Parathyroid adenoma (tissue), 2 donors: Measurements from ENCODE around the gene ADAMTSL1.

Experiments used
- H2AFZ ChIP-seq: fragments of 300-600 bp; sonication (generic); one replicate; pipeline ENCODE4 v1.7.0; 2017; ENCODE audit warnings: antibody characterized with exemption, mild to moderate bottlenecking
- H3K27ac ChIP-seq: fragments of 300-600 bp; sonication (generic); one replicate; pipeline ENCODE4 v1.7.0; 2017
- H3K27me3 ChIP-seq: fragments of 300-600 bp; sonication (generic); one replicate; pipeline ENCODE4 v1.7.0; 2017; ENCODE audit warnings: low read length; ENCODE audit not compliant: control insufficient read depth, insufficient read depth
- H3K36me3 ChIP-seq: fragments of 300-600 bp; sonication (generic); one replicate; pipeline ENCODE4 v1.7.0; 2017; ENCODE audit warnings: low read length; ENCODE audit not compliant: control insufficient read depth, insufficient read depth
- H3K4me1 ChIP-seq: fragments of 300-600 bp; sonication (generic); one replicate; pipeline ENCODE4 v1.7.0; 2017; ENCODE audit warnings: control low read depth
- H3K4me2 ChIP-seq: fragments of 300-600 bp; sonication (generic); one replicate; pipeline ENCODE4 v1.7.0; 2017; ENCODE audit warnings: low read length
- H3K4me3 ChIP-seq: fragments of 300-600 bp; sonication (generic); one replicate; pipeline ENCODE4 v1.7.0; 2017; ENCODE audit warnings: low read depth, low read length
- H3K79me2 ChIP-seq: fragments of 300-600 bp; sonication (generic); one replicate; pipeline ENCODE4 v1.7.0; 2017; ENCODE audit warnings: control low read depth
- H3K9ac ChIP-seq: fragments of 300-600 bp; sonication (generic); one replicate; pipeline ENCODE4 v1.7.0; 2017; ENCODE audit warnings: mild to moderate bottlenecking
- H3K9me3 ChIP-seq: fragments of 300-600 bp; sonication (generic); one replicate; pipeline ENCODE4 v1.7.0; 2017; ENCODE audit warnings: low read length; ENCODE audit not compliant: control insufficient read depth
- TF ChIP-seq, protein P1 (sequence below): fragments of 300-600 bp; sonication (generic); IDR thresholded peaks from one replicate; pipeline ENCODE4 v1.7.0; 2017; ENCODE audit warnings: antibody characterized with exemption, mild to moderate bottlenecking
- donor health status: primary hyperparathyroidism.

Gene ADAMTSL1

GRCh38 chr9:18516514-18516913, 42.6 kb downstream of the ADAMTSL1 start:
- H3K9ac ChIP-seq, result no peak overlapping the region

DNA sequence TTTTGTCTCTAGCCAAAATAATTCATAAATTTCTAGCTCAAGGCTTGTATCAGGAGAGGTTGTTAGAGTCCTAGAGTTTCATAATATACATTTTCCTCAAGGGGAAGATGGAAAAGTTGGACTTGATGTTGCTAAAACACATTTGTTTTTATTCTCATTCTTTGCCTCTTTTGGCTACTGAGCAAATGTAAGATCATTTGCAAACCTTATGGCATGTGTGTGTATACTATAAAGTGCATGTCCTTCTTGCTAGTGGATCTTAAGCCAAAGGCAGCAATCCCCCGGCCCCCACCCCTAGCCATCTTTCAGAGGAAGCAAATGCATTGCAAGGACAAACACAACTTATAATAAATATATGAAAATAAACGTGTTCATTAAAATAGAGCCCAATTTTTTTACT, 43.0 kb downstream of the ADAMTSL1 start:
- Histone ChIP-seq H3K27me3 (no peaks in the 10 kb centered on the region), H3K4me1 (no peaks in the 10 kb centered on the region), H3K79me2 (no peaks in the 10 kb centered on the region), H3K9ac (no peak overlapping the region), H2AFZ (no peak overlapping the region), H3K36me3 (no peaks in the 10 kb centered on the region), H3K4me2 (no peak overlapping the region), H3K27ac (no peak overlapping the region), H3K9me3 (no peaks in the 10 kb centered on the region), H3K4me3 (no peak overlapping the region)
- TF ChIP-seq, protein P1, sequence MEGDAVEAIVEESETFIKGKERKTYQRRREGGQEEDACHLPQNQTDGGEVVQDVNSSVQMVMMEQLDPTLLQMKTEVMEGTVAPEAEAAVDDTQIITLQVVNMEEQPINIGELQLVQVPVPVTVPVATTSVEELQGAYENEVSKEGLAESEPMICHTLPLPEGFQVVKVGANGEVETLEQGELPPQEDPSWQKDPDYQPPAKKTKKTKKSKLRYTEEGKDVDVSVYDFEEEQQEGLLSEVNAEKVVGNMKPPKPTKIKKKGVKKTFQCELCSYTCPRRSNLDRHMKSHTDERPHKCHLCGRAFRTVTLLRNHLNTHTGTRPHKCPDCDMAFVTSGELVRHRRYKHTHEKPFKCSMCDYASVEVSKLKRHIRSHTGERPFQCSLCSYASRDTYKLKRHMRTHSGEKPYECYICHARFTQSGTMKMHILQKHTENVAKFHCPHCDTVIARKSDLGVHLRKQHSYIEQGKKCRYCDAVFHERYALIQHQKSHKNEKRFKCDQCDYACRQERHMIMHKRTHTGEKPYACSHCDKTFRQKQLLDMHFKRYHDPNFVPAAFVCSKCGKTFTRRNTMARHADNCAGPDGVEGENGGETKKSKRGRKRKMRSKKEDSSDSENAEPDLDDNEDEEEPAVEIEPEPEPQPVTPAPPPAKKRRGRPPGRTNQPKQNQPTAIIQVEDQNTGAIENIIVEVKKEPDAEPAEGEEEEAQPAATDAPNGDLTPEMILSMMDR, result no peak

More at GRCh38 chr9:18516514-18516913, 42.6 kb downstream of the ADAMTSL1 start:
- no peaks in the 10 kb centered on the region for H3K36me3 ChIP-seq
- TF ChIP-seq, protein P1, result no peak
- no peak overlapping the region for H3K4me2 ChIP-seq
- H2AFZ ChIP-seq, result no peak overlapping the region
- no peak overlapping the region for H3K4me3 ChIP-seq
- no peak overlapping the region for H3K27ac ChIP-seq
- no peaks in the 10 kb centered on the region for H3K79me2 ChIP-seq
- no peaks in the 10 kb centered on the region for H3K4me1 ChIP-seq
- H3K27me3 ChIP-seq, result no peaks in the 10 kb centered on the region
- no peaks in the 10 kb centered on the region for H3K9me3 ChIP-seq

DNA sequence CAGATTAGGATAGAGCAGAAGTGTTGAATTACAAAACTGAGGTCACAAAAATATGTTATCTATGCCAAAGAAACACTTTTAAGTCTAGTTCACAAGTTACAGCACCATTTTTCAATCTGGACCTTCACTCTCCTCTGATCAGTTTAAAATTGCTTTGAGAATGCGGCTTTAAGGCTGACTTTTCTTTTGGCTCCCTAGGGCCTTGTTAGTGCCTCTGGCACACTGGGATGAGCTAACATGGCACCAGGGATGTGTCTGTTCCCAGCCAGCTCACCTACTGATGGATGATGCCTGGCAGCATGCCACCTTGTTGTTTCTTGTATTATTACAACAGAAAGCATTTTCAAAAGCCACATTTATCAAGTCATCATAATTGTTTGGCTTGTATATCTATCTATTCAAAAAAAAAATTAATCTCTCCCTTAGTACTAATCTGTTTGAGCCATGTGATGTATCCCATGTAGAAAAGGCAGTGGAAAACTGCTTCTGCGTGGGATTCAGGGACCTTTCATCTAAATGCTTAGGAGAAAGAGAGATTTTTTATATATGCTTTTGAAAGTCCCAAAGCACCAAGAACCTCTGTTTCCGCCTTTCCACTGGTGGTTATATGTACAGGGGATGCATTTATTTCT, 46.6 kb downstream of the ADAMTSL1 start:
- Histone ChIP-seq H3K4me1 (no peaks in the 10 kb centered on the region), H3K27ac (no peak overlapping the region), H3K36me3 (no peaks in the 10 kb centered on the region), H3K4me2 (no peak overlapping the region), H3K9ac (no peak overlapping the region), H3K4me3 (no peak overlapping the region), H3K79me2 (no peaks in the 10 kb centered on the region), H2AFZ (no peak overlapping the region), H3K9me3 (no peaks in the 10 kb centered on the region), H3K27me3 (no peaks in the 10 kb centered on the region)
- TF ChIP-seq, protein P1, result no peak

- Histone ChIP-seq H3K9me3 (no peaks in the 10 kb centered on the region), H3K4me2 (no peak overlapping the region), H2AFZ (no peak overlapping the region), H3K27ac (no peak overlapping the region), H3K27me3 (no peaks in the 10 kb centered on the region), H3K36me3 (no peaks in the 10 kb centered on the region), H3K4me1 (no peaks in the 10 kb centered on the region), H3K9ac (no peak overlapping the region), H3K79me2 (no peaks in the 10 kb centered on the region), H3K4me3 (no peak overlapping the region)
- TF ChIP-seq, protein P1, result no peak
These were observed 52.7 kb downstream of the ADAMTSL1 start for GRCh38 chr9:18526685-18527084.
